Loucy (cell line): ENCODE measurements around the gene POTEJ.
"Not testable (repeated sequence)": the region's sequence is repeated elsewhere in the genome, so short reads cannot be mapped to it uniquely, and the experiment has no call there.

Source experiments
- H2AFZ ChIP-seq: fragments of 200-600 bp; sonication (generic); 2 replicates; pipeline ENCODE4 v1.6.0; 2016; ENCODE audit warnings: antibody characterized with exemption, mild to moderate bottlenecking, low read length, moderate library complexity
- H3F3A ChIP-seq: fragments of 200-600 bp; 2 replicates; pipeline ENCODE4 v1.6.0; 2016; ENCODE audit warnings: antibody characterized with exemption, low read depth, mild to moderate bottlenecking
- H3K27me3 ChIP-seq: fragments of 200-600 bp; sonication (generic); 2 replicates; pipeline ENCODE4 v1.6.1; 2014; ENCODE audit warnings: low read length, mild to moderate bottlenecking; ENCODE audit not compliant: insufficient read depth, poor library complexity, severe bottlenecking
- H3K36me3 ChIP-seq: fragments of 200-600 bp; sonication (generic); 2 replicates; pipeline ENCODE4 v1.6.1; 2016; ENCODE audit warnings: low read length; ENCODE audit not compliant: insufficient read depth
- H3K4me1 ChIP-seq: fragments of 200-600 bp; sonication (generic); 2 replicates; pipeline ENCODE4 v1.5.1; 2014; ENCODE audit warnings: low read length, mild to moderate bottlenecking; ENCODE audit not compliant: insufficient read depth, poor library complexity, severe bottlenecking
- H3K4me2 ChIP-seq: fragments of 200-600 bp; sonication (generic); 2 replicates; pipeline ENCODE4 v1.6.0; 2014; ENCODE audit warnings: antibody characterized with exemption, low read length, low read depth, mild to moderate bottlenecking; ENCODE audit not compliant: poor library complexity, severe bottlenecking
- H3K4me3 ChIP-seq: fragments of 200-600 bp; sonication (generic); 2 replicates; pipeline ENCODE4 v1.5.1; 2014; ENCODE audit warnings: low read length, mild to moderate bottlenecking, mixed read lengths; ENCODE audit not compliant: poor library complexity, severe bottlenecking
- H3K79me2 ChIP-seq: fragments of 200-600 bp; sonication (generic); 2 replicates; pipeline ENCODE4 v1.6.1; 2014; ENCODE audit warnings: low read length; ENCODE audit not compliant: insufficient read depth
- H3K9ac ChIP-seq: fragments of 200-600 bp; sonication (generic); 2 replicates; pipeline ENCODE4 v1.6.0; 2014; ENCODE audit warnings: mild to moderate bottlenecking, low read depth, low read length, moderate library complexity; ENCODE audit not compliant: poor library complexity, severe bottlenecking
- H3K9me2 ChIP-seq: fragments of 200-600 bp; sonication (generic); replicated peaks from 2 replicates; pipeline ENCODE4 v1.6.1; 2016; ENCODE audit warnings: low read depth, low read length, mixed read lengths
- H3K9me3 ChIP-seq: fragments of 200-600 bp; sonication (generic); 2 replicates; pipeline ENCODE4 v1.6.1; 2014; ENCODE audit warnings: mild to moderate bottlenecking, antibody characterized with exemption, low read length, low read depth; ENCODE audit not compliant: insufficient read depth
- H4K20me1 ChIP-seq: fragments of 200-600 bp; sonication (generic); 2 replicates; pipeline ENCODE4 v1.6.0; 2014; ENCODE audit warnings: antibody characterized with exemption, low read length, mild to moderate bottlenecking; ENCODE audit not compliant: insufficient read depth, poor library complexity, severe bottlenecking

POTEJ gene

GRCh38 chr2:130664506-130664905 is 53.3 kb downstream of the POTEJ start:
- H2AFZ ChIP-seq, H4K20me1 ChIP-seq, H3F3A ChIP-seq, H3K9me2 ChIP-seq, H3K27me3 ChIP-seq, H3K4me1 ChIP-seq, H3K4me2 ChIP-seq, H3K79me2 ChIP-seq, H3K9ac ChIP-seq, H3K36me3 ChIP-seq, H3K4me3 ChIP-seq, H3K9me3 ChIP-seq: not testable (repeated sequence)

- H3K9ac ChIP-seq, H3K4me1 ChIP-seq, H3K27me3 ChIP-seq, H3K9me3 ChIP-seq, H3K4me2 ChIP-seq, H3K79me2 ChIP-seq, H3F3A ChIP-seq, H3K4me3 ChIP-seq, H3K9me2 ChIP-seq, H2AFZ ChIP-seq, H3K36me3 ChIP-seq, H4K20me1 ChIP-seq: not testable (repeated sequence)
Observed at GRCh38 chr2:130665596-130665995, 54.4 kb downstream of the POTEJ start.

- not testable (repeated sequence) for H3K9me2 ChIP-seq, H3K9ac ChIP-seq, H3K4me3 ChIP-seq, H3K79me2 ChIP-seq, H3K4me1 ChIP-seq, H3F3A ChIP-seq, H3K36me3 ChIP-seq, H4K20me1 ChIP-seq, H3K9me3 ChIP-seq, H2AFZ ChIP-seq, H3K27me3 ChIP-seq, H3K4me2 ChIP-seq
Observed at GRCh38 chr2:130667516-130667915, 56.3 kb downstream of the POTEJ start.

GRCh38 chr2:130670026-130670745 is 58.9 kb downstream of the POTEJ start:
- not testable (repeated sequence) for H3K9ac ChIP-seq, H3K27me3 ChIP-seq, H4K20me1 ChIP-seq, H3K4me3 ChIP-seq, H3K79me2 ChIP-seq, H3K36me3 ChIP-seq, H3K9me3 ChIP-seq, H3K9me2 ChIP-seq, H3K4me1 ChIP-seq, H3K4me2 ChIP-seq, H2AFZ ChIP-seq, H3F3A ChIP-seq

GRCh38 chr2:130692041-130692770 is 81.0 kb downstream of the POTEJ start:
- not testable (repeated sequence) for H3K9me3 ChIP-seq, H2AFZ ChIP-seq, H3K27me3 ChIP-seq, H3K9ac ChIP-seq, H3K4me1 ChIP-seq, H3K4me2 ChIP-seq, H3K79me2 ChIP-seq, H3K9me2 ChIP-seq, H3K36me3 ChIP-seq, H4K20me1 ChIP-seq, H3F3A ChIP-seq, H3K4me3 ChIP-seq

GRCh38 chr2:130693474-130693873 is 82.2 kb downstream of the POTEJ start:
- not testable (repeated sequence) for H3K36me3 ChIP-seq, H3K9me2 ChIP-seq, H3F3A ChIP-seq, H3K4me3 ChIP-seq, H3K4me1 ChIP-seq, H3K27me3 ChIP-seq, H4K20me1 ChIP-seq, H2AFZ ChIP-seq, H3K9me3 ChIP-seq, H3K9ac ChIP-seq, H3K4me2 ChIP-seq, H3K79me2 ChIP-seq

- H2AFZ ChIP-seq, H3K4me1 ChIP-seq, H3K9ac ChIP-seq, H3K27me3 ChIP-seq, H3K4me3 ChIP-seq, H3K79me2 ChIP-seq, H3K9me2 ChIP-seq, H4K20me1 ChIP-seq, H3K36me3 ChIP-seq, H3K4me2 ChIP-seq, H3K9me3 ChIP-seq, H3F3A ChIP-seq: not testable (repeated sequence)
Observed at GRCh38 chr2:130703250-130703649, 92.0 kb downstream of the POTEJ start.
